GM18873 (cell line): ENCODE measurements around the gene PCBP3.

Source experiments
- ATAC-seq: cut with Tn5 transposase; IDR thresholded peaks from one replicate; pipeline ENCODE4 v1.9.1; 2021; ENCODE audit warnings: mild to moderate bottlenecking, moderate library complexity, moderate number of reproducible peaks; ENCODE audit not compliant: unreplicated experiment, low FRiP score

The PCBP3 gene

GRCh38 chr21:45980697-45981096, 337.2 kb downstream of the PCBP3 start:
- ATAC-seq: no peak

- no peak for ATAC-seq
Observed at GRCh38 chr21:45981151-45982091, 337.9 kb downstream of the PCBP3 start, which contains the start of gene COL6A1. COL6A1 (plus strand) TSS chr21:45981770; CDS start chr21:45981851, 81 bp downstream.

GRCh38 chr21:45982092-45982757, 338.7 kb downstream of the PCBP3 start:
- ATAC-seq: no peak

GRCh38 chr21:45982758-45983648, 339.5 kb downstream of the PCBP3 start:
- ATAC-seq: no peak

- no peak for ATAC-seq
Observed at GRCh38 chr21:45983649-45983965, 340.1 kb downstream of the PCBP3 start.

GRCh38 chr21:45983981-45984551, 340.5 kb downstream of the PCBP3 start:
- no peak for ATAC-seq

GRCh38 chr21:45984584-45985095, 341.1 kb downstream of the PCBP3 start:
- ATAC-seq: no peak

GRCh38 chr21:45985471-45986315, 342.2 kb downstream of the PCBP3 start:
- no peak for ATAC-seq

GRCh38 chr21:45986316-45987051, 343.0 kb downstream of the PCBP3 start:
- ATAC-seq: no peak

- no peak for ATAC-seq
Observed at GRCh38 chr21:45987121-45987711, 343.7 kb downstream of the PCBP3 start.

GRCh38 chr21:45988366-45989347, 345.1 kb downstream of the PCBP3 start:
- no peak for ATAC-seq

GRCh38 chr21:45989355-45990048, 346.0 kb downstream of the PCBP3 start:
- no peak for ATAC-seq

- no peak for ATAC-seq
Observed at GRCh38 chr21:45990049-45990711, 346.7 kb downstream of the PCBP3 start.

GRCh38 chr21:45990741-45991605, 347.4 kb downstream of the PCBP3 start:
- no peak for ATAC-seq
